SK-N-SH treated with all-trans-retinoic acid at 6 μM for 48 hours (cell line): Measurements from ENCODE around the gene SBSN.

ENCODE experiments used
- CREB5 ChIP-seq: fragments of 250-450 bp; sonication (Bioruptor Pico); IDR thresholded peaks from 2 replicates; pipeline ENCODE4 v1.5.1; 2020; ENCODE audit warnings: low read depth, mild to moderate bottlenecking, moderate library complexity
- ISL1 ChIP-seq: fragments of 250-450 bp; sonication (Bioruptor Pico); IDR thresholded peaks from 2 replicates; pipeline ENCODE4 v2.1.2; 2022; ENCODE audit warnings: mild to moderate bottlenecking, moderate library complexity
- POU6F1 ChIP-seq: fragments of 250-450 bp; sonication (Bioruptor Pico); IDR thresholded peaks from 2 replicates; pipeline ENCODE4 v1.8.0; 2021; ENCODE audit warnings: low read depth, mild to moderate bottlenecking, moderate library complexity, borderline replicate concordance
- SNAI2 ChIP-seq: fragments of 250-450 bp; sonication (Bioruptor Pico); IDR thresholded peaks from 2 replicates; pipeline ENCODE4 v1.5.0; 2020; ENCODE audit warnings: mild to moderate bottlenecking, moderate library complexity
- ZC3H10 ChIP-seq: fragments of 250-450 bp; sonication (Bioruptor Pico); IDR thresholded peaks from 2 replicates; pipeline ENCODE4 v1.5.1; 2021; ENCODE audit warnings: mild to moderate bottlenecking, moderate library complexity
- ZFP30 ChIP-seq: fragments of 450-650 bp; formaldehyde crosslinking; IDR thresholded peaks from 2 replicates; pipeline ENCODE4 v1.5.0; 2022; ENCODE audit warnings: mild to moderate bottlenecking, moderate library complexity
- ZNF565 ChIP-seq: fragments of 450-650 bp; formaldehyde crosslinking; conservative IDR thresholded peaks from 2 replicates; pipeline ENCODE4 v1.5.0; 2020; ENCODE audit warnings: low read depth, mild to moderate bottlenecking, moderate library complexity
- ZNF70 ChIP-seq: fragments of 450-650 bp; formaldehyde crosslinking; IDR thresholded peaks from 2 replicates; pipeline ENCODE4 v1.5.0; 2020; ENCODE audit warnings: mild to moderate bottlenecking, moderate library complexity
- ZNF8 ChIP-seq: fragments of 450-650 bp; formaldehyde crosslinking; IDR thresholded peaks from 2 replicates; pipeline ENCODE4 v1.5.0; 2020; ENCODE audit warnings: mild to moderate bottlenecking, moderate library complexity

- TF ChIP-seq ZNF565 (CRISPR knock-in tag) (no peak), ZC3H10 (CRISPR knock-in tag) (no peak), ZFP30 (CRISPR knock-in tag) (no peak), SNAI2 (CRISPR knock-in tag) (no peak), ISL1 (CRISPR knock-in tag) (no peak), CREB5 (CRISPR knock-in tag) (no peak), ZNF70 (CRISPR knock-in tag) (no peak), ZNF8 (CRISPR knock-in tag) (no peak), POU6F1 (CRISPR knock-in tag) (no peak)
These were observed 32.7 kb downstream of the SBSN start for GRCh38 chr19:35495107-35496064.
